WTC11 (cell line): ENCODE data around the gene CDH22.

ENCODE experiments used
- CREB1 ChIP-seq: sonication (generic); formaldehyde crosslinking; IDR thresholded peaks from 2 replicates; pipeline ENCODE4 v1.8.0; 2023; ENCODE audit warnings: mild to moderate bottlenecking, missing genetic modification reagents
- CREM ChIP-seq: sonication (generic); formaldehyde crosslinking; IDR thresholded peaks from 2 replicates; pipeline ENCODE4 v1.8.1; 2022; ENCODE audit warnings: mild to moderate bottlenecking, missing genetic modification reagents, moderate library complexity
- CTCF ChIP-seq: fragments of 200-600 bp; IDR thresholded peaks from 2 replicates; pipeline ENCODE4 v1.8.0; 2022; ENCODE audit warnings: antibody characterized with exemption

DNA sequence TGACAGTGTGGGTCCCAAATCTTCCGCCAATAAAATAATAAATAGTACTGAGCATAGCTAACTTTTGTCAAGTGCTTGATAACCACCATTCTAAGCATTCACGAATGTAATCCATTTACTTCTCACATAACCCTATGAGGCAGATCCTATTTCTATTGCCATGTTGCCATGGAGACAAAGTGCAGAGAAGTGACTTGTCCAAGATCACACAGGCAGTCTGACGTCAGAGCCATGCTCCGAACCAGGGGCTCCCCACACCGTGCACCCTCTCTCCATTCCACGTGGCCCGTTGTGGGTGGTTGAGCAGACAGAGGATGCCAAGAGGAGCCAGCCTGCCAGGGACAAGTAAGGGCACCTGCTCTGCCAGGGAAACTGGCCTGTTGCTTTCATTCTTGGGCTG is 38.9 kb downstream of the CDH22 start:
- TF ChIP-seq CREB1 (no peak), CTCF (no peak), CREM (no peak)
